ENCODE measurements around the gene PARP8.

The PARP8 gene

DNA sequence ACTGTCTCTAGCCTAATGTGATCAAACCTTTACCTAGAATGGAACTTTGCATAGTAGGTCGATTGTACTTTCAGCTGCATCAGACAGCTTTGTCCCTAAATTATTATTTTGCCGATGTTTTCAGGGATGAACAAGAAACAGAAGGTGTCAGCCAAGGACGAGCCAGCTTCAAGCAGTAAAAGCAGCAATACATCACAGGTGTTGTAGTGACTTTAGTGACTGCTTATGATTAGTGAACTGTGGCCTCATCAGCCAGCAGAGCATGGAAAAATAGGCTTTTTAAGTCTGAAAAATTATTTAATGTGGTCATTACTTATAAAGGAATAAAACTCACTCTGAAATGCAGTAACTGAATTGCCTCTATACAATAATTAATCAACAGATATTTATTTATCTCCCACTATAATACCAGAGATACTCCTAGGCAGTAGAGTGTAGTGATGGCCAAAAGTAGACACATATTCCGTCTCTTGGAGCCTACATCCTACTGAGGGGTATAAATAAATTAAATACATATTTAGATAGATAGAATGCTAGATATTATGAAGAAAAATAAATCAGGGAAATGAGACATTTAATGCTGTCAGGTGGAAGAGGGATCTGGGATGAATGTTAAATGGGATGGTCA lies 166.3 kb downstream of the PARP8 start:
- no peak for DNase-seq (ENCODE audit: extremely low read depth in 1 of 2, low read depth in 1 of 2)

DNA sequence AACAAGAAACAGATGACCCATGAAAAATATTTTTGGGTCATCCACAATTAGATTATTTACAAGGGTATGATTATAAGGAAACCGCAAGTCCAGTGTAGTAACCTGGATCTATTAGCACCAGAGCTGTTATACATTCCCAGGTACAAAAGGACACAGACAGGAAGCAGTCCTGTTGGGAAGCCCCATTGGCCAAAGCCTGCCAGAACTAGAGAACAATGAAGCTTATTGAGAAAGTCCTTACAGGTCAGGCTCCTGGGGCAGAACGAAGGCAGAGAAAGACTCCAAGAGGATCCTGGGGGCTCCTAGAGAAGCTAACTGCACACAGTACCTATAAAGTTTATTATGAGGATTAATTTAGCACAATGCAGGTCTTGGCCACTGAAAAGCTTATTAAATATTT lies 169.9 kb downstream of the PARP8 start:
- no peak for DNase-seq (ENCODE audit: extremely low read depth in 1 of 2, low read depth in 1 of 2)

DNA sequence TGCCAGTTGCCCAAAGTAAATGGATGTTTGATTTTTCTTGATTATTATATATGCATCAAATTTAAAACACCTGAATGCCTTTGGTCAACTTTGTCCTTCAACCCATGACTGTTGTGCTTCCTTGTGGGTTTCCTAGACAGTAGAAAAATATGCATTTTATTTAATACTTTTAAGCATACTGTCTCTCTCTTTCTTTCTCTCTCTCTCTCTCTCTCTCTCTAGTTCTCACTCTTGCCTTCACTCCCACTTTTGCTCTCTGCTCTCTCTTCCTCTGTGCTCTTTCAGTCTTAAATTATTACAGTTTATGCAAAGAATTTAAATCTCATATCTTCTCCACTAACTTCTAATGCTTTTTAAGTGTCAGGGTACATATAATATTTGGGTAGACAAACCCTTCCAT lies 173.0 kb downstream of the PARP8 start:
- no peak for DNase-seq (ENCODE audit: extremely low read depth in 1 of 2, low read depth in 1 of 2)

DNA sequence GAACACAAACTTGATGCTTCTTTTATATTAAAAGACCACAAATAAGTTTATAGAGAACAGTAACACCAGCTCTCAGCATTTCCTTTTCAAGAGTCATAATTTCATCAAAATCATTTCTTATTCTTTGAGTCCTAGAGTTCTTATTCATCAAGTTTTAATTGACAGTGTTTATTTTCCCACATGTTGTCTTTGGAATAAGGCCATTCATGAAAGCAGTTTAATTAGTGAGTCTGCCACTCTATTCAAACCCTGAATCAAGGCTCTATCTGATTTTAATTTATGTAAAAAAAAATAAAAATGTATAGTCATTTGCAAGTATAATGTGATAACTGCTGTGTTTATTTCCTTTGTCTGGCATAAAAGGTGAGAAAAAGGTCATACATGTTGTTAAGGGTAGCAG lies 176.7 kb downstream of the PARP8 start:
- DNase-seq (ENCODE audit: extremely low read depth in 1 of 2, low read depth in 1 of 2), result no peak

DNA sequence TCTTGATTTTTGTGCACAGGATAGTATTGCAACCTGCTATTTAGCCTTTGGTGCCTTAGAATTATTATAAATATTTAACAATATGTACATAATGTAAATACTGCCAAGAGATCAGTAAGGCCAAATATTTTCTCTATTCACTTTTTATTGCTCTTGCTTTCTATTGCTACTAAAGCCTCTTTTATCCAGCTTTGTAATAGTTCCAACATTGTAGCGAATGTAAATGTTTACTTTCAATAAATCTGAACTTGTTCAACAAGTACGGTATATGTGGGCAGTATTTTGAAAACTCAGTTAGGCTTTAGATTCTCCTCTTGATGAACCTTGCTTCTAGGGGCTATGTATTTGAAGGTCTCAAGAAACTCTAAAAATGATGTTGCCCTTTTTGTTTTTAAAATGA lies 179.8 kb downstream of the PARP8 start:
- DNase-seq (ENCODE audit: extremely low read depth in 1 of 2, low read depth in 1 of 2), result no peak

DNA sequence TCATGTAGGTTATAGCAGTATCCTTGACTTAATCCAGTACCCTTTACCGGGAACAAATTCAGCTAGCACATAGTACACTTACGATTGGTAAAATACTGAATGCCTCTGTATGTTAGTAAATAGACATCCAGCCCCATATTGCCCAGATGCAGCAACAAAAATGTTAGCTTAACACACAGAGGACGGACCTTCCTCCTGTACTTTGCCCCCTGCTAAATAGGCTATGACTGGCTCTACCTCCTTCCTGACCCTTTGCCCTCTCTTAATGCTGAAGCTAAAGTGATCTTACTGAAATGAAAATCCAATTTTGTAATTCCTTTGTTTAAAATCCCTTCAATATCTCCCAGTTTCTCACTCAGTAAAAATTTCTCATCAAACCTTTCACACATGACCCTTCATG lies 183.1 kb downstream of the PARP8 start:
- no peak for DNase-seq (ENCODE audit: extremely low read depth in 1 of 2, low read depth in 1 of 2)

DNA sequence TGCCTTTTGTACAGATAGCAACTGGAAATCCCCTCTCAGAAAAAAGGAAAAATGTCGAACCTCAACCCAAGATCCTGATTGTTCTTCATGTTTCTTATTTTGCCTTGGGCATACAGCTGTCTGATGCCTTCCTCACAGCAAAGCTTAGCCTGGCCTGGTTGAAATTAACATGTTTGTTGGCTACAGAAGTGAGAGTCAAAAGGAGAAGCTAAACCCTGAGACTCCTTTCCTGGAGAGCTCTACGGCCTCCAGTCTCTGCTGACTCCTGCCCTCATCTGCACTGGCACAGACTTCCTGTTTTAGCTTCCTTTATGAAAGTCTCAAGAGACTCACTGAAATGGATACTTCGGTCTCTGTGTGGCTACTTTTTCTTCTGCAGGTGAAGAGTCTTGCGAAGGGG lies 186.7 kb downstream of the PARP8 start:
- no peak for DNase-seq (ENCODE audit: extremely low read depth in 1 of 2, low read depth in 1 of 2)

DNA sequence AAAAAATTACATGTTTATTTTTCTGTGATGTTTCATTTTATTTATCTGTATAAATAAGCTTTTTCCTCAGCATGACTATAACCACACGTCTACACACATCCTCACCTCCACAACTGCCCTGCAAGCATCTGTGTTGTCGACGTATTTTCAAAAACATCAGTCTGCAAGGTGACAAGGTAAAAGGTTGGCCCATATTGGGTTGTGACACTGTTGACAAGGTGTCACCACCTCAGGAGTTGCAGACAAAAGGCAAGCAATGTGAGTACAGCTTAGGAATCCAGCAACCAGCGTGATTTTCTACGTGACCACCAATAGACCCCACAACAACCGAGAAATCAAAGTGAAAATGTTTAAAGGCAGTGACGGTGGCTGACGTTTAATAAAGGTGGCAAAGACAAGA lies 187.6 kb downstream of the PARP8 start:
- no peak for DNase-seq (ENCODE audit: extremely low read depth in 1 of 2, low read depth in 1 of 2)

DNA sequence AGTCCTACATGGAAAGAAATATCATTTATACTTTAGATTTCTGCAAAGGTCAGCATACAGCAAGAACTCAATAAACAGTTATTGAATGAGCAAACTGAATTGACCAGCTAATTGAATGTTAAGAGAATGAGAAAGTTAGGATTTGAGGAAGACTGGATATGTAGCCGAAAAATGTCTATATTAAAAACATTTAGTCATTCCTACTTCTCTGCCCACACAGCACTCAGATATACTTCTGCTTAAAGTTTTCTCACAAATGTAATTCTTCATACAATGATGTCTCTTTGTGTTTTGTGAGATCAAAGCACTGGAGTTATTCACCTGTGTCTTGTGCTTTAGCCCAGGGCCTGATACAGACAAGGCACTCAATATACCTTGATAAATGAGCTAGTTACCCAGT lies 188.6 kb downstream of the PARP8 start:
- DNase-seq (ENCODE audit: extremely low read depth in 1 of 2, low read depth in 1 of 2), result no peak

DNA sequence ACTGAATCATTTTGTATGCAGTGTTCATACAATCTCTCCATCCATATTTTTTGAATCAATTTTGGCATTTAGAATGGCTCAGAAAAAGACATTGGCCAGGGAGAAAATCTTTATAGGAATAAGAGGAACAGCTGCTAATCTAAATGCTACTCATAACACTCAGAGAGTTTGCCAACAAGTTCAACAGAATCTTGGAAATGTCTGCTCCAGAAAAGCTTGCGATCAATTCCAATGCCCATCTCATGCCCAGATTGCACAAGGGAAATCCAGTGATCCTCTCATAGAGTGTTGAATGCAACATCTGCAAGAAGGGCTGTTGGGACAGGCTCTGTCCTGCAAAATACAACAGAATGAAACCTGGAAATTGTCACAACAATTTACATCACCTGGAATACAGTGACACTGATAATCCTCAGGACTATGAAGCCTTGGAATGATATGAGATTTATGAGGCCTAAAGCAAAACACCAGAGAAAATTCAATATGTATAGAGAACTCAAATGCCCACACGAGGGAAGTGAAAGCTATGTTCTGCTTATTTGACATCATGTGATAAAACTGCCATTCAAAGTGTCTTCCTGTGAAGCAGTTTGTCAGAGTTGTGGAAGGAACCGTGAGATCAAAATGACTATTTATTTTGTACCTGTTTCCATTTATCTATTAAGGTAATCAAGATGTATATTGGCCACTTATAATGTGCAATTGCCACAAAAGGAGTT lies 190.1 kb downstream of the PARP8 start:
- no peak for DNase-seq (ENCODE audit: extremely low read depth in 1 of 2, low read depth in 1 of 2)

DNA sequence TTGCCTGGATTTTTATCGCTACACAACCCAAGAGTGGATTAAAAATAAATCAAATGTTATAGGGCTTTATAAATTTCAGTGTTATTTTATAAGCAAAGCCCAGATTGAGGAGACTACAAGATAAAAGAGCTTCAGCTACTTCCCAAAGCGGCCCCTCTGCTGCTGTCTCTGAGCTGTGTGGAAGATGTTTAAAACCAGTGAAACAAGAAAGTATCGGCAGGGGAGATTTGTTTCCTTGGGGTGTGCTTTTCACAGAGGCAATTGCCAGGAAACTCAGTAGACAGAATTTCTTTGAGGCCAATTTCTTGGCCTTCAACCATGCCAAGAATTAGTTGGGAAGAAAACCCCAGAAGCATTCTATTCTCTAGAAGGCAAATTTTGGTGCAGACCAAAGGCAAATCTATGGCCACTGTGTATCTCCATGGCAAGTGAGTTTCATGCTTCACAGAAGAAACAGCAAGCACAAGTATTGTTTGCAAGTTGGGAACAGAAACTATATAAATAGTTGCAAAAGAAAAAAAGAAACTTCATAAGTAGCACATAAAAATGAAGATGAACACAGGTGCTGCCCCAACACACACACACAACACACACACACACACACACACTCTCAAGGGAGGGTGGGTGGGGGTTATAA lies 197.2 kb downstream of the PARP8 start:
- no peak for DNase-seq (ENCODE audit: extremely low read depth in 1 of 2, low read depth in 1 of 2)

DNA sequence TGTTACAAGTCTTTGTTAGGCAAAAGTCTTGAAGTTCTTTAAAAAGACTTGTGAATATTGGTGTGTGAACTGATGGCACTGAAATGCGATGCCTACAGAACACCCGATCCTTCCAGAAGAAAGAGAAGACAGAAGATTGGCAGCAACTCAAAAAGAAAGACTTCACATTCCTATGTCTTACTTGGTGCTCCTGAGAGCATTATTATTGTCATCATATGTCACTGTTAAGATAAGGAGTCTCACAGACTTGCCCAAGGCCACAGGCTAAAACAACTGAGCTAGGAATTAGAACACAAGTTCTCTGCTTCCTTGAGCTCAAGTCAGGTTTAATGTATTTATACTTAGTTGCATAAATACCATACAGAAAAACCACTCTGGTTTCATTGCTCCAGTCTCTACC lies 198.0 kb downstream of the PARP8 start:
- no peak for DNase-seq (ENCODE audit: extremely low read depth in 1 of 2, low read depth in 1 of 2)

DNA sequence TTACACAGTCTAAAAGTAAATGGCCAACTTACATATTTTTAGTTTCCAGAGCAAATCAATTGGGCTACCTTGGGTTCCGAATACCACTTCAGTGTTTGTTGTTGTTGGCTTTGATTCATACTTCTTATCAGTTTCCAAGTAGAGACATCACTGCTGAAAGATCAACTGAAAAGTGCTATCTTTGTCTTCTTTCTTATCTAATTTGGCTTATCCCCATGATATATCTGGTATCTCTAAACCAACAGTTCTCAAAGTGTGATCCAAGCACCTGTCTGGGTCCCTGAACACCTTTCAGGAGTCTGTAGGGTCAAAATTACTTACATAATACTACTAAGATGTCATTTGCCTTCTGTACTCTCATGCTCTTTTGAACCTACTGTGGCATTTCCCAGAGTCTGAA lies 200.0 kb downstream of the PARP8 start:
- DNase-seq (ENCODE audit: extremely low read depth in 1 of 2, low read depth in 1 of 2), result no peak

DNA sequence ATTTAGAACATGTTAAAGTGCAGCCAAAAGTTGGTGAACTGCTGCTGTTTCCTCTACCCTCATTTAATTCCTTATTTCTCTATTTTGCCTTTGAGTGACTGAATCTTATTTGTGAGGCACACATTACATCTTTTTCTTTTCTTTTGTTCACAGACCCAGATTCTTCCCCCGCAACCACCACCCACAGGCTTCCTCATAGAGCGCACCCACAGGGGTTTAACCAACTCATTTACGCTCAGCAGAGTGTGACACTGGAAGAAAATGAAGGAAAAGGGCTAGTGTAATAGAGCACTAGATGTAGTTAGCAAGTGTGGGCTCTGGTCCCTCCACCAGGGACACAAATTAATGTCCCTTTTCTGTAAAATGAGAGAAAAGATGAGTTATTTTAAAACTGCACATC lies 200.7 kb downstream of the PARP8 start:
- no peak for DNase-seq (ENCODE audit: extremely low read depth in 1 of 2, low read depth in 1 of 2)

DNA sequence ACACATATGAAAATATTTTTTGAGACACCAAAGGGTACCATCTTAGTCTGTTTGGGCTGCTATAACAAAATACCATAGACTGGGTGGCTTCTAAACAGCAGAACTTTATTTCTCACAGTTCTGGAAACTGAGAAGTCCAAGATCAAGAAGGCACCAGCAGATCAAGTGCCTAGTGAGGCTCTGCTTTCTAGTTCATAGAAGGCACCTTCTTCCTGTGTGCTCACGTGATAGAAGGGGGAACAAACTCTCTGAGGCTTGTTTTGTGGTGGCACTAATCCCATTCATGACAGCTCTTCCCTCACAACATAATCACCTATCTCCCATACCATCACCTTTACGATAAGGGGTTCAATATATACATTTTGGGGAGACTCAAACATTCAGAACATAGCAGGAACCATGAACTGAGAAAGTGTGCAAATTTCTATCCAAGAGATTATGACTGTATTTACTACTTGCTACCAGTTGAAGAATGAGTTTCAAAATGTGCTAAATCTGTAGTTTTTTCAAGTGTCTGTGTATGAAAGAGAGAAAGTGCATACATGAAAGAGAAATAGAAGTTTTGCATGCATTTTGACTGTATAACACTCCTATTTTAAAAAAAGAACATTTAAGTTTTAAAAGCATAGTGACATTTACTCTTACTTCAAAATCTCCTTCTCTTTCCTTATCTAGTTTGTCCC lies 207.3 kb downstream of the PARP8 start:
- DNase-seq (ENCODE audit: extremely low read depth in 1 of 2, low read depth in 1 of 2), result no peak

DNA sequence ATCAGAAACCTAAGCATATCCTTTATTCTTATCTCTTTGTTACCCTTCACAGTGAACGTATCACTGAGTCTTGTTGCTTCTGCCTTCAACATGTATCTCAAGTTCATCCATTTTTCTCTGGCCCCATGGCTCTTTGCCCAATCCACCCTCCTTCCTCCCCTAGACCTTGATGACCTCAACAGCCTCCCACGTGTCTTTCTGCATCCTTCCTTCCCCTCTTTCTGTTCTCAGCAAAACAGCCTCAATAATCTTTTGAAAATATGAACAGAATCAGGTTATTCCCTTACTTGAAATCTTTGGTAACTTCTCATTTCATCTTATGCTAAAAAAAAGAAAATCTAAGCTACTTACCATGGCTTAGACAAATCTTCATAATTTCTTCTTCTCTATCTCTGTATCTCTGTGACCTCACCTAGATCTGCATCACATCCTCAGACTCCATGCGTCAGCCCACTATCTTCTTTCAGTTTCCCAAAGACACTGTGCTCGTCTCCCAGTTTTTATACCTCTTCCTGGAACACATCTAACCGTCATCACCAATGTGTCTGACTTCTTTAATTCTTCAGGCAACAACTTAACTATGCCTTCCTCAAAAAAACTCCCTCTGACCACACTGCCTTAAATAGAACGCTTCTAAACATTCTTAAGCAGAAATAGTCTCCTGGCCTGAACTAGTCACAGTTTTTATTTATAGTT lies 208.0 kb downstream of the PARP8 start:
- DNase-seq (ENCODE audit: extremely low read depth in 1 of 2, low read depth in 1 of 2), result no peak

DNA sequence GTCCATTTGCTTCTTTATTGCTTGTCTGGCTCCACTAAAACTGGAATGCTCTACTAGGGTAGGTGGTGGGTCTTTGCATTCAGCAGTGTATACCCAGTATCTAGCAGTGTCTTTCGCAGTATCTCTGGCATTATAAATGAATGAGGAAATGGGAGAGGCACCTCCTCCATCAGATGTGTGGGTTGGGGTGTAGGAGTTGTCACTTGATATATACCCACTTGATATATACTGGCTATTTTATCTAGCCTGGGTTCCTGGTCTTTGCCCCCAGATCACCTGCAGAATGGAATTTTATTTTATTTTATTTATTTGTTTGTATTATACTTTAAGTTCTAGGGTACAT lies 208.5 kb downstream of the PARP8 start:
- no peak for DNase-seq (ENCODE audit: extremely low read depth in 1 of 2, low read depth in 1 of 2)

DNA sequence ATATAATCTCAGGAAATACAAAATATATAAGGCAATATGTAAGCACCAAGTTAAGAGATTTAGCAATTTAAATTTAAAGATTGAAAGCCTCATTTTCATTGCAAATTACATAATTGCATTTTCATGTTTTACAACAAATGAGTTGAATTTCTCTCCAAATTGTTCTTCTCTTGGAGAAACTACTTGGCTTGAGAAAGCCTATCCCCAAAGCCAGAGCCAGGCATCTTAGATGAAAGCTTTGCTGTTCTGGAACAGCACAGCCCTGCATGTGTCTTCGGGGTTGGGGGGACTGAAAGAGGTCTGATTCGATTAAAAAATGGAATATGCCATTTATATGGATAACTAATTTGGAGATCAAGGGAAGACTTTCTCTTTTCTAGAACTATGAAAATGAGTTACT lies 212.0 kb downstream of the PARP8 start:
- DNase-seq (ENCODE audit: extremely low read depth in 1 of 2, low read depth in 1 of 2), result no peak

DNA sequence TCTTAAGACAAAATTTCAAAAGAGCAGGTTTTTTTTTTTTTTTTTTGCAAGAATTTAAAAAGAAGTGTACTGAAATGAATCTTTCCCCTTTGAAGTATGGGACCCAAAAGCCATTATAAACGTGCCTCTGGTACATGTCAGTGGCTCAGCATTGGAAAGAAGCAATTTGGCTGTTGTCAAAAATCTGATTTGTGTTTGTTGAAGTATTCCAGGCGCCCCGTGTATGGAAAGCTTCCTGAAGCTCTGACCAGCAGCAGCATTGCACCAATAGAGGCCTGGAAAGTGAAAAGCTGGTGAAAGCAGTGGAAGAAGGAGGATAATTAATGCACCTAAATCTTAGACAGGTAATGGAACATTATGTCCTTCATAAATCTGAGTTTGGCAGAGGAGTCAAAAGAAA lies 215.0 kb downstream of the PARP8 start:
- no peak for DNase-seq (ENCODE audit: extremely low read depth in 1 of 2, low read depth in 1 of 2)

DNA sequence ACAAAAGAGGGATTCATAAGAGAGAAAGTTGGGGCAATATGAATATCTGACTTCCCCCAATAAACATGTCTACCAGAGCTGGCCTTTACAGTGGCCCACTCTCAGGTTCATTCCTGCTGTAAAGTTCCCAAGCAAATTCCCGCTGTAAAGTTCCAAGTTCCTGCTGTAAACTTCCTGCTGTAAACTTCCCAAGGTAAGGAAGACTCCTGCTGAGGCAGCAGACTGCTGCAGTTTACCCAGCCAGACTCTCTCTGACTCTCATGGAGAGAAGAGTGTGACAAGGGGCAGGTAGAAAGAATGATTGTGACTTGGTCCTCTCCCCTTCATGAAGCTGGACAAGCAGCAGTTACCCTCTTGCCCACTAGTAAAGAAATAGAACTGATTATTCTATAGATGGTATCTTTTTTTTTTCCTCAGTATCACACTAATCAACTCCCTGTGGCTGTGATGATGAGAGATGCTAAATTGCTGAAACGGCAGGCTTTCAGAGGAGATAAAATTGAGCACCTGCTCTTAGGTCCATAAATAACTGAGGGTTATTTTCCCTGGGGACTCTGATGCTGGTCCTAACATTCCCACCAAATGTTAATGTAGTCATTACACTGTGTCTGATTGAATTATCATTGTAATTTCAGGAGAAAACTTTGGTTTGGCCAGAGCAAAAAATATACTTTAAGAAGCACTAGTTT lies 220.4 kb downstream of the PARP8 start:
- no peak for DNase-seq (ENCODE audit: extremely low read depth in 1 of 2, low read depth in 1 of 2)
